Left colon (tissue), 2 donors: ENCODE data around the gene RAB3D. TPM values are rescaled to one million over a fixed set of nuclear protein-coding genes. Genes with fewer than 3 reads are reported as not detected.
"Not testable (repeated sequence)": the region's sequence is repeated elsewhere in the genome, so short reads cannot be mapped to it uniquely, and the experiment has no call there.

Source experiments
- ATAC-seq: fragments of 200-7000 bp; cut with Tn5 transposase; one replicate; pipeline ENCODE4 v1.9.1; 2020; ENCODE audit warnings: mild to moderate bottlenecking, moderate library complexity
- DNase-seq, 2 donors: peaks; one replicate each; pipeline ENCODE4 v3.0.0-alpha.2; 2020
- intact Hi-C, 2 donors: fragments of 100-400 bp; cut with DNase I in 1 of 2; cut with micrococcal nuclease in 1 of 2; formaldehyde crosslinking; loops; one replicate each; pipeline versions ENCODE4 v1.11.2 to v1.14.0; 2022; cut with DNase I, micrococcal nuclease
- long read RNA-seq: library from polyadenylated mRNA; unstranded; transcript quantifications from one replicate; pipeline ENCODE4 v2.0.0, GENCODE V29; 2021
- total RNA-seq, 2 donors: library from RNA; stranded (reverse); fragmentation: NEBNext Ultra II Directional; extraction: Animal tissue kit (Norgen Biotek cat#: 25700); gene quantifications; one replicate each; pipeline ENCODE4 v1.2.1, GENCODE V29; 2021
- donor health status: DM: no; HTN: no; CAD: no.
- donor health status: DM: yes; HTN: yes; CAD: no.

The RAB3D gene
- total RNA-seq: 10 to 100 TPM; 34.7 to 37.6 TPM
- long read RNA-seq, full-length matches to known transcripts: 4 of 22 reads
- long read RNA-seq, partial matches to known transcripts: 0 of 22 reads
- long read RNA-seq, other reads (novel, unspliced or antisense): 18 of 22 reads

- ATAC-seq (peak; percentile 92), DNase-seq (peak; percentile 96)
- intact Hi-C loops: no loop called here
Observed at GRCh38 chr19:11339254-11340098, at the start of gene RAB3D. RAB3D (minus strand) TSS chr19:11339657; CDS start chr19:11337399, 2,258 bp downstream.

- intact Hi-C loops: no loop called here
Observed at GRCh38 chr19:11387162-11388034, 47.9 kb upstream of the RAB3D start.

GRCh38 chr19:11384778-11385129 is 45.3 kb upstream of the RAB3D start:
- ATAC-seq: no peak
- DNase-seq: no peak
- intact Hi-C loops: no loop called here

More at GRCh38 chr19:11387162-11388034, 47.9 kb upstream of the RAB3D start:
- ATAC-seq (no peak), DNase-seq (no peak)

GRCh38 chr19:11383706-11384048 is 44.2 kb upstream of the RAB3D start:
- DNase-seq (no peak), ATAC-seq (no peak)
- intact Hi-C loops: no loop called here

- peak; percentile 58 to 70 for DNase-seq
Observed at GRCh38 chr19:11382898-11383705, 43.6 kb upstream of the RAB3D start.

GRCh38 chr19:11380653-11381537 is 41.4 kb upstream of the RAB3D start:
- ATAC-seq (peak; percentile 89), DNase-seq (peak; percentile 95)
- intact Hi-C loops: no loop called here

More at GRCh38 chr19:11382898-11383705, 43.6 kb upstream of the RAB3D start:
- intact Hi-C loops: no loop called here
- ATAC-seq: peak; percentile 22

GRCh38 chr19:11379857-11380350 is 40.4 kb upstream of the RAB3D start:
- no peak for ATAC-seq

GRCh38 chr19:11379269-11379845 is 39.9 kb upstream of the RAB3D start:
- DNase-seq, ATAC-seq, intact Hi-C loops: not testable (repeated sequence)

More at GRCh38 chr19:11379857-11380350, 40.4 kb upstream of the RAB3D start:
- no peak for DNase-seq
- intact Hi-C loops: no loop called here

GRCh38 chr19:11378319-11379189 is 39.1 kb upstream of the RAB3D start:
- DNase-seq: peak in 1 of 2 donors; percentile 58
- ATAC-seq: no peak
- intact Hi-C loops: no loop called here

GRCh38 chr19:11377756-11378155 is 38.3 kb upstream of the RAB3D start:
- intact Hi-C loops: no loop called here
- ATAC-seq (no peak), DNase-seq (no peak)

GRCh38 chr19:11377237-11377636 is 37.8 kb upstream of the RAB3D start:
- DNase-seq: no peak

GRCh38 chr19:11375143-11375948 is 35.9 kb upstream of the RAB3D start:
- DNase-seq (peak; percentile 71 to 76), ATAC-seq (peak; percentile 25)
- intact Hi-C loops: no loop called here

More at GRCh38 chr19:11377237-11377636, 37.8 kb upstream of the RAB3D start:
- ATAC-seq: no peak
- intact Hi-C loops: no loop called here

GRCh38 chr19:11374433-11375142 is 35.1 kb upstream of the RAB3D start, which contains the start of gene SWSAP1:
SWSAP1 (plus strand) TSS chr19:11374666; CDS start chr19:11374681, 15 bp downstream.
- intact Hi-C loops: no loop called here
- DNase-seq (peak; percentile 99), ATAC-seq (peak; percentile 90)

- ATAC-seq (no peak), DNase-seq (no peak)
- intact Hi-C loops: no loop called here
Observed at GRCh38 chr19:11373885-11374432, 34.5 kb upstream of the RAB3D start.
